A673 (cell line): ENCODE data around the gene PDE4B. TPM values are rescaled to one million over a fixed set of nuclear protein-coding genes. Genes with fewer than 3 reads are reported as not detected.

Source experiments
- BruUV-seq: library from RNA; stranded (reverse); fragments of 400-500 nt; replicated peaks from 2 replicates; lab custom pipeline; 2021; lab: Mats Ljungman, UMichigan
- CTCF ChIA-PET: fragments of 300-600 bp; sonication (Branson Sonifier 250); formaldehyde crosslinking; loops from one replicate; lab custom pipeline; 2022; ENCODE audit warnings: antibody characterized with exemption; lab: Charles Lee
- POLR2A ChIA-PET: fragments of 300-600 bp; sonication (Branson Sonifier 250); formaldehyde crosslinking; loops from one replicate; lab custom pipeline; 2022; ENCODE audit warnings: antibody characterized with exemption; ENCODE audit not compliant: low non-redundant PET; lab: Charles Lee
- DNase-seq: peaks from one replicate; pipeline ENCODE4 v3.0.0-alpha.2; 2015; ENCODE audit warnings: low spot score
- H3K27ac ChIP-seq: fragments of 200-600 bp; sonication (generic); 2 replicates; pipeline ENCODE4 v1.5.1; 2016; ENCODE audit warnings: mixed run types, low read depth, mild to moderate bottlenecking, mixed read lengths, antibody characterized with exemption, low read length; ENCODE audit not compliant: poor library complexity, severe bottlenecking
- H3K27me3 ChIP-seq: fragments of 200-600 bp; sonication (generic); replicated peaks from 2 replicates; pipeline ENCODE4 v1.6.1; 2017; ENCODE audit warnings: mixed run types, low read depth, mild to moderate bottlenecking, mixed read lengths, antibody characterized with exemption, low read length; ENCODE audit not compliant: insufficient read depth, poor library complexity
- H3K36me3 ChIP-seq: fragments of 200-600 bp; sonication (generic); 2 replicates; pipeline ENCODE4 v1.6.1; 2016; ENCODE audit warnings: mixed run types, mild to moderate bottlenecking, mixed read lengths, antibody characterized with exemption, low read length; ENCODE audit not compliant: insufficient read depth, poor library complexity, severe bottlenecking
- H3K4me1 ChIP-seq: fragments of 200-600 bp; sonication (generic); 2 replicates; pipeline ENCODE4 v1.6.1; 2017; ENCODE audit warnings: mixed run types, mild to moderate bottlenecking, mixed read lengths, antibody characterized with exemption, low read length; ENCODE audit not compliant: insufficient read depth, poor library complexity, severe bottlenecking
- H3K4me3 ChIP-seq: fragments of 200-600 bp; sonication (generic); 2 replicates; pipeline ENCODE4 v1.5.1; 2016; ENCODE audit warnings: low read depth, mixed run types, mild to moderate bottlenecking, mixed read lengths, low read length; ENCODE audit not compliant: poor library complexity, severe bottlenecking
- H3K9me3 ChIP-seq: fragments of 200-600 bp; sonication (generic); 2 replicates; pipeline ENCODE4 v1.6.1; 2016; ENCODE audit warnings: mixed run types, low read depth, mild to moderate bottlenecking, mixed read lengths, antibody characterized with exemption, low read length; ENCODE audit not compliant: poor library complexity, severe bottlenecking
- CTCF ChIP-seq: fragments of 300-800, 200-600 bp; sonication (generic); conservative IDR thresholded peaks from 2 replicates; pipeline ENCODE4 v1.5.1; 2017; ENCODE audit warnings: low read depth, mild to moderate bottlenecking, antibody characterized with exemption, low read length, moderate library complexity, mixed read lengths
- EZH2 ChIP-seq: fragments of 200-600 bp; sonication (generic); IDR thresholded peaks from 2 replicates; pipeline ENCODE4 v1.6.1; 2017; ENCODE audit warnings: borderline replicate concordance, low read depth, mild to moderate bottlenecking, mixed read lengths, antibody characterized with exemption, low read length; ENCODE audit not compliant: poor library complexity, severe bottlenecking
- intact Hi-C: fragments of 100-400 bp; cut with micrococcal nuclease; formaldehyde crosslinking; loops from one replicate; pipeline ENCODE4 v1.10.0; 2022; ENCODE audit not compliant: unreplicated experiment
- total RNA-seq: library from RNA; stranded (reverse); gene quantifications from 2 replicates; pipeline ENCODE4 v1.2.3, GENCODE V29; 2021

The PDE4B gene
- total RNA-seq, 1 experiment from 2014 or later = 20.0 TPM

GRCh38 chr1:66256629-66257572 lies 464.2 kb downstream of the PDE4B start:
- intact Hi-C loops = no loop called here
- no TSS peak for BruUV-seq
- no peaks in the 10 kb centered on the region for H3K27me3 ChIP-seq
- H3K27ac ChIP-seq = no peak overlapping the region
- H3K4me1 ChIP-seq = peaks cover 10% of the 10 kb centered on the region
- no peak overlapping the region for H3K4me3 ChIP-seq
- ChIA-PET CTCF (interaction anchor here (1.6 kb wide), 1 partner anchor 189 kb away, joined by 4 read pairs; no protein-coding TSS in a partner anchor), POLR2A (no interaction called here)
- H3K9me3 ChIP-seq = no peaks in the 10 kb centered on the region
- H3K36me3 ChIP-seq = no peaks in the 10 kb centered on the region
- no peak for DNase-seq
- TF ChIP-seq CTCF (no peak), EZH2 (no peak)

- no peaks in the 10 kb centered on the region for H3K36me3 ChIP-seq
- DNase-seq = no peak
- no peak for TF ChIP-seq CTCF
- TF ChIP-seq EZH2 = no peak
- no peak overlapping the region for H3K27ac ChIP-seq
- ChIA-PET POLR2A (no interaction called here), CTCF (no interaction called here)
- no peaks in the 10 kb centered on the region for H3K27me3 ChIP-seq
- H3K4me3 ChIP-seq = no peak overlapping the region
- intact Hi-C loops = no loop called here
- no TSS peak for BruUV-seq
- H3K9me3 ChIP-seq = no peaks in the 10 kb centered on the region
- peaks cover 8% of the 10 kb centered on the region for H3K4me1 ChIP-seq
These were observed 465.9 kb downstream of the PDE4B start for GRCh38 chr1:66258404-66259105.

- Histone ChIP-seq H3K27me3 (no peaks in the 10 kb centered on the region), H3K4me1 (peaks cover 3% of the 10 kb centered on the region), H3K9me3 (no peaks in the 10 kb centered on the region), H3K36me3 (no peaks in the 10 kb centered on the region), H3K27ac (no peak overlapping the region), H3K4me3 (no peak overlapping the region)
- TF ChIP-seq EZH2 (no peak), CTCF (no peak)
- DNase-seq = no peak
- intact Hi-C loops = no loop called here
- ChIA-PET CTCF (no interaction called here), POLR2A (no interaction called here)
- BruUV-seq = no TSS peak
These were observed 468.7 kb downstream of the PDE4B start for GRCh38 chr1:66261364-66261763.
